CD14-positive monocyte (primary cell): ENCODE data around the gene WNT7B. TPM values are rescaled to one million over a fixed set of nuclear protein-coding genes. Genes with fewer than 3 reads are reported as not detected.

Experiments used
- DNase-seq, 3 donors: peaks; one replicate each; pipeline ENCODE4 v3.0.0-alpha.2; 2011 to 2022
- H2AFZ ChIP-seq: 2 replicates; pipeline ENCODE4 v1.6.0; 2012; ENCODE audit warnings: mild to moderate bottlenecking, low read depth, low read length, inconsistent platforms; ENCODE audit not compliant: insufficient read depth, poor library complexity, severe bottlenecking
- H3K27ac ChIP-seq, 2 donors: 1 replicate in 1 of 2; 2 replicates in 1 of 2; pipeline ENCODE4 v1.5.1; 2012 to 2013; ENCODE audit warnings: low read length in 2 of 2, control low read depth in 1 of 2, inconsistent platforms in 1 of 2, low read depth in 1 of 2, mild to moderate bottlenecking in 1 of 2
- H3K27me3 ChIP-seq, 2 donors: one replicate each; pipeline versions ENCODE4 v1.6.0 to v1.6.1; 2011 to 2013; ENCODE audit warnings: low read length in 2 of 2; ENCODE audit not compliant: control insufficient read depth in 2 of 2, insufficient read depth in 2 of 2
- H3K36me3 ChIP-seq, 2 donors: replicated peaks in 1 of 2; 1 replicate in 1 of 2; 2 replicates in 1 of 2; pipeline versions ENCODE4 v1.5.1 to v1.6.1; 2012 to 2013; ENCODE audit warnings: low read length in 2 of 2, control low read depth in 1 of 2, inconsistent platforms in 1 of 2, mild to moderate bottlenecking in 1 of 2; ENCODE audit not compliant: insufficient read depth in 2 of 2, control insufficient read depth in 1 of 2
- H3K4me1 ChIP-seq, 2 donors: 1 replicate in 1 of 2; 2 replicates in 1 of 2; pipeline versions ENCODE4 v1.5.1 to v1.6.1; 2012 to 2013; ENCODE audit warnings: low read length in 2 of 2, control low read depth in 1 of 2, inconsistent platforms in 1 of 2, mild to moderate bottlenecking in 1 of 2, moderate library complexity in 1 of 2; ENCODE audit not compliant: insufficient read depth in 2 of 2, control insufficient read depth in 1 of 2
- H3K4me2 ChIP-seq: replicated peaks from 2 replicates; pipeline ENCODE3; 2012; ENCODE audit warnings: low read length, moderate library complexity, mild to moderate bottlenecking; ENCODE audit not compliant: poor library complexity, severe bottlenecking; ENCODE audit errors: extremely low read depth
- H3K4me3 ChIP-seq, 3 experiments: fragments of 200-600 bp in 1 of 3; sonication (generic) in 1 of 3; replicated peaks in 1 of 3; 1 replicate in 2 of 3; 2 replicates in 1 of 3; pipeline ENCODE4 v1.5.1; 2011 to 2013; ENCODE audit warnings: low read length in 3 of 3, mild to moderate bottlenecking in 3 of 3, control low read depth in 2 of 3, low read depth in 2 of 3, inconsistent platforms in 1 of 3, moderate library complexity in 1 of 3
- H3K79me2 ChIP-seq: 2 replicates; pipeline ENCODE4 v1.6.0; 2012; ENCODE audit warnings: mild to moderate bottlenecking, control low read depth, inconsistent platforms, low read length, moderate library complexity; ENCODE audit not compliant: insufficient read depth
- H3K9ac ChIP-seq: 2 replicates; pipeline ENCODE4 v1.6.0; 2017; ENCODE audit warnings: low read length, mild to moderate bottlenecking; ENCODE audit not compliant: insufficient read depth, poor library complexity, severe bottlenecking
- H3K9me3 ChIP-seq, 2 donors: replicated peaks in 1 of 2; 1 replicate in 1 of 2; 2 replicates in 1 of 2; pipeline versions ENCODE4 v1.5.1 to v1.6.1; 2012 to 2013; ENCODE audit warnings: low read length in 2 of 2, control low read depth in 1 of 2; ENCODE audit not compliant: control insufficient read depth in 1 of 2, insufficient read depth in 1 of 2
- H4K20me1 ChIP-seq: 2 replicates; pipeline ENCODE4 v1.6.0; 2012; ENCODE audit warnings: mild to moderate bottlenecking, low read length, control low read depth, moderate library complexity; ENCODE audit not compliant: insufficient read depth
- H3K27ac Mint-ChIP-seq, 7 donors: one replicate each; pipeline ENCODE4 v1.8.0; 2020; ENCODE audit warnings: mild to moderate bottlenecking in 7 of 7, mixed read lengths in 7 of 7, moderate library complexity in 6 of 7, inconsistent platforms in 2 of 7
- H3K27me3 Mint-ChIP-seq, 3 donors: one replicate each; pipeline ENCODE4 v1.8.0; 2021 to 2022; ENCODE audit warnings: low read depth in 3 of 3, mild to moderate bottlenecking in 3 of 3, mixed read lengths in 3 of 3, moderate library complexity in 3 of 3, inconsistent platforms in 1 of 3
- H3K36me3 Mint-ChIP-seq, 2 donors: one replicate each; pipeline ENCODE4 v1.8.0; 2020; ENCODE audit warnings: mixed read lengths in 2 of 2, inconsistent platforms in 1 of 2, mild to moderate bottlenecking in 1 of 2
- H3K4me1 Mint-ChIP-seq: one replicate; pipeline ENCODE4 v1.8.0; 2020; ENCODE audit warnings: mild to moderate bottlenecking, mixed read lengths
- H3K4me3 Mint-ChIP-seq, 2 donors: one replicate each; pipeline ENCODE4 v1.8.0; 2020; ENCODE audit warnings: mild to moderate bottlenecking in 2 of 2, mixed read lengths in 2 of 2, moderate library complexity in 1 of 2
- H3K9me3 Mint-ChIP-seq, 7 donors: one replicate each; pipeline ENCODE4 v1.8.0; 2020 to 2022; ENCODE audit warnings: mixed read lengths in 7 of 7, mild to moderate bottlenecking in 6 of 7, moderate library complexity in 6 of 7, inconsistent platforms in 2 of 7
- CTCF ChIP-seq: fragments of 200-600 bp; IDR thresholded peaks from one replicate; pipeline ENCODE4 v1.8.0; 2022; ENCODE audit warnings: antibody characterized with exemption, mild to moderate bottlenecking
- WGBS: methylation state at CpG from one replicate; pipeline ENCODE4 v1.1.5; 2013; ENCODE audit warnings: missing lambda C conversion rate; ENCODE audit not compliant: insufficient coverage; 5-methylcytosine and 5-hydroxymethylcytosine counted together
- intact Hi-C, 2 donors: fragments of 100-400 bp; cut with micrococcal nuclease; formaldehyde crosslinking; loops; one replicate each; pipeline versions ENCODE4 v1.15.0 to v1.15.1; 2023
- polyA plus RNA-seq, 3 donors: library from polyadenylated mRNA; depleted of rRNA in 1 of 3; unstranded in 2 of 3; stranded (reverse) in 1 of 3; fragments of 300-500 nt in 2 of 3; fragments of >200 nt in 1 of 3; fragmentation: Illumina TruSeq in 2 of 3; gene quantifications; 1 replicate in 2 of 3; 2 replicates in 1 of 3; pipeline ENCODE4 v1.2.3, GENCODE V29; 2012 to 2021

The WNT7B gene
- polyA plus RNA-seq, 3 donors: not detected

GRCh38 chr22:45970705-45971407, 6.1 kb downstream of the WNT7B start:
- Histone ChIP-seq H3K79me2 (no peaks in the 10 kb centered on the region), H2AFZ (no peak overlapping the region), H3K4me2 (no peak overlapping the region), H3K9ac (no peak overlapping the region), H3K4me1 (peaks cover 0 to 4% of the 10 kb centered on the region in 2 donors), H3K36me3 (no peaks in the 10 kb centered on the region), H3K4me3 (no peak overlapping the region), H3K27ac (no peak overlapping the region), H3K27me3 (peaks cover 39 to 86% of the 10 kb centered on the region in 2 donors), H3K9me3 (peaks cover 0 to 32% of the 10 kb centered on the region in 2 donors), H4K20me1 (no peaks in the 10 kb centered on the region)
- H3K27ac Mint-ChIP-seq: no peak overlapping the region
- peaks cover 0 to 2% of the 10 kb centered on the region in 2 donors for H3K36me3 Mint-ChIP-seq
- peaks cover 0 to 16% (median 0%) of the 10 kb centered on the region in 7 donors for H3K9me3 Mint-ChIP-seq
- intact Hi-C loops: no loop called here
- peaks cover 7% of the 10 kb centered on the region for H3K4me1 Mint-ChIP-seq
- WGBS: 3% methylated on average over 30 of the region's 40 CpGs
- H3K4me3 Mint-ChIP-seq: peak overlapping the region in 1 of 2 donors; percentile 60
- H3K27me3 Mint-ChIP-seq: peaks cover 76 to 95% (median 77%) of the 10 kb centered on the region in 3 donors
- no peak for DNase-seq
- no peak for TF ChIP-seq CTCF

GRCh38 chr22:45969801-45970470, 7.0 kb downstream of the WNT7B start:
- no peak for DNase-seq
- H3K4me2 ChIP-seq: no peak overlapping the region
- Mint-ChIP-seq H3K36me3 (peaks cover 0 to 2% of the 10 kb centered on the region in 2 donors), H3K4me1 (peaks cover 4% of the 10 kb centered on the region), H3K27ac (no peak overlapping the region), H3K9me3 (peaks cover 0 to 10% (median 0%) of the 10 kb centered on the region in 7 donors), H3K4me3 (peak overlapping the region in 1 of 2 donors; percentile 74), H3K27me3 (peaks cover 69 to 91% (median 70%) of the 10 kb centered on the region in 3 donors)
- H3K79me2 ChIP-seq: no peaks in the 10 kb centered on the region
- no peak for TF ChIP-seq CTCF
- H3K27me3 ChIP-seq: peaks cover 34 to 77% of the 10 kb centered on the region in 2 donors
- 37% methylated on average over 20 of the region's 21 CpGs for WGBS
- no peak overlapping the region for H3K4me3 ChIP-seq
- no peak overlapping the region for H3K9ac ChIP-seq
- H3K36me3 ChIP-seq: no peaks in the 10 kb centered on the region
- H3K9me3 ChIP-seq: peaks cover 0 to 25% of the 10 kb centered on the region in 2 donors
- H3K4me1 ChIP-seq: peaks cover 0 to 4% of the 10 kb centered on the region in 2 donors
- no peaks in the 10 kb centered on the region for H4K20me1 ChIP-seq
- no peak overlapping the region for H2AFZ ChIP-seq
- H3K27ac ChIP-seq: no peak overlapping the region
- intact Hi-C loops: no loop called here
